ENCODE data around the gene CYB5R3. TPM values are rescaled to one million over a fixed set of nuclear protein-coding genes. Genes with fewer than 3 reads are reported as not detected.

The CYB5R3 gene
- total RNA-seq, 1 experiment from 2014 or later = 85.4 TPM

DNA sequence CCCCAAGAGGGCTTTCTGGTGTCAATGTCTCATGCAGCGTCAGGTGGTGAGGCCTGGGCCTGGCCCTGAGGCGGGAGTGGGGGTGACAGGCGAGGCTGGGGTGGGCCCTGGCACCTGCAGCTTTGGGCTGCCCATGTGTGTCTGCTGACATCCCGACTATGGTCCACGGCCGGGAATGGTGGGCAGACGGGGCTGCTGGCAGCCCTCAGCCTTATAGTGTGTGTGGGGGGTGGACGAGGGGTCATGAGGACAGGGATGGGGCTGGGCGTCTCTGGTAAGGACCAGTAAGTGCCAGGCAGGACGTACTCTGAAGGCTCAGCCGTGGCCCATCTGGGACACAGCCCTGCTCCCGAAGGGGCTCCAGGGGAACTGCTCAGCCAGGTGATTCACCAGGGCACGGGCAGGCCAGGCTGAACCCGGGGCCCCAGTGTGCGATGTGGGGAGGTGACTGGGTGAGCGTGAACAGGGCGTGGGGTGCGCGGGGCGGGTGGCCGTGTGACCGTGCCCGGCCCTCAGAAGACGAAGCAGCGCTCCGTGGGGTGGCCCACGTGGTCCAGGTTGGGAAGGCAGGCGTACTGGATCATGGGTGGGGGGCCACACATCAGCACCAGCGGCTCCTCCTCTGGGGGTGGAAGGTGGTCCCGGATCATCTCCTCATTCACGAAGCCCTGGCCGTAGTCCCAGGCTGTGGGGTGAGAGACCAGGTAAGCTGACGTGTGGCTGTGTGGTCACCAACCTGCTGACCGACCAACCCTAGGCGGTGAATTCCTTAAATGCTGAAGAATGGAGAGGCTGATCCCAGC is 29.7 kb downstream of the CYB5R3 start (continued):
- TF ChIP-seq, protein P1, sequence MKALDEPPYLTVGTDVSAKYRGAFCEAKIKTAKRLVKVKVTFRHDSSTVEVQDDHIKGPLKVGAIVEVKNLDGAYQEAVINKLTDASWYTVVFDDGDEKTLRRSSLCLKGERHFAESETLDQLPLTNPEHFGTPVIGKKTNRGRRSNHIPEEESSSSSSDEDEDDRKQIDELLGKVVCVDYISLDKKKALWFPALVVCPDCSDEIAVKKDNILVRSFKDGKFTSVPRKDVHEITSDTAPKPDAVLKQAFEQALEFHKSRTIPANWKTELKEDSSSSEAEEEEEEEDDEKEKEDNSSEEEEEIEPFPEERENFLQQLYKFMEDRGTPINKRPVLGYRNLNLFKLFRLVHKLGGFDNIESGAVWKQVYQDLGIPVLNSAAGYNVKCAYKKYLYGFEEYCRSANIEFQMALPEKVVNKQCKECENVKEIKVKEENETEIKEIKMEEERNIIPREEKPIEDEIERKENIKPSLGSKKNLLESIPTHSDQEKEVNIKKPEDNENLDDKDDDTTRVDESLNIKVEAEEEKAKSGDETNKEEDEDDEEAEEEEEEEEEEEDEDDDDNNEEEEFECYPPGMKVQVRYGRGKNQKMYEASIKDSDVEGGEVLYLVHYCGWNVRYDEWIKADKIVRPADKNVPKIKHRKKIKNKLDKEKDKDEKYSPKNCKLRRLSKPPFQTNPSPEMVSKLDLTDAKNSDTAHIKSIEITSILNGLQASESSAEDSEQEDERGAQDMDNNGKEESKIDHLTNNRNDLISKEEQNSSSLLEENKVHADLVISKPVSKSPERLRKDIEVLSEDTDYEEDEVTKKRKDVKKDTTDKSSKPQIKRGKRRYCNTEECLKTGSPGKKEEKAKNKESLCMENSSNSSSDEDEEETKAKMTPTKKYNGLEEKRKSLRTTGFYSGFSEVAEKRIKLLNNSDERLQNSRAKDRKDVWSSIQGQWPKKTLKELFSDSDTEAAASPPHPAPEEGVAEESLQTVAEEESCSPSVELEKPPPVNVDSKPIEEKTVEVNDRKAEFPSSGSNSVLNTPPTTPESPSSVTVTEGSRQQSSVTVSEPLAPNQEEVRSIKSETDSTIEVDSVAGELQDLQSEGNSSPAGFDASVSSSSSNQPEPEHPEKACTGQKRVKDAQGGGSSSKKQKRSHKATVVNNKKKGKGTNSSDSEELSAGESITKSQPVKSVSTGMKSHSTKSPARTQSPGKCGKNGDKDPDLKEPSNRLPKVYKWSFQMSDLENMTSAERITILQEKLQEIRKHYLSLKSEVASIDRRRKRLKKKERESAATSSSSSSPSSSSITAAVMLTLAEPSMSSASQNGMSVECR (CRISPR knock-in tag; IDR thresholded peaks at IDR 0.05; ENCODE audit: borderline replicate concordance) = no peak
- TF ChIP-seq, protein P2, sequence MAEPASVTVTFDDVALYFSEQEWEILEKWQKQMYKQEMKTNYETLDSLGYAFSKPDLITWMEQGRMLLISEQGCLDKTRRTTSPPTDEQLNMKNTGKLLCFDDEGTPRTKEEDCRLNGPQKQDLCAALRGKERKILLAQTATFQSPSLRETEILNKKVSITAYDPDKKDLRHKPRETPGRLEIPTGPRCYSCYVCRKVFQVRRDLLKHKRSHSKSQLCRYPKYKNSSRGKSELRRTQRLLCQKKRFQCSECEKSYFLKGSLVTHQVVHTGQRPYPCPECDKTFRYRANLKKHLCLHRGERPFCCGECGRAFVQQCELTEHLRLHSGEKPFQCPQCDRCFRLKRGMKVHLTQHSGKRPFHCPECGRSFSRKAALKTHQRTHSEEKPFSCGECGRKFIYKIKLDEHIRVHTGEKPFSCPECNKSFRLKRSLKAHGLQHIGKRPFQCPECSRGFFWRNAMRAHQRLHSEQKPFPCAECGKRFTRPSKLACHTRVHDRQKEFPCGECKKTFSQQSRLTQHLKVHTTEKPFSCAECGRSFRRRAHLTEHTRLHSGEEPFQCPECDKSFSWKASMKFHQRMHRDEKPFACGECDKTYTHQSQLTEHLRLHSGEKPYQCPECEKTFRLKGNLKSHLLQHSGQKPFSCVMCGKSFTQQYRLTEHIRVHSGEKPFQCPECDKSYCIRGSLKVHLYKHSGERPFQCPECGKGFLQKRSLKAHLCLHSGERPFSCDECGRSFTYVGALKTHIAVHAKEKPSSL (CRISPR knock-in tag; conservative IDR thresholded peaks at IDR 0.05) = no peak
- TF ChIP-seq SOX15 (CRISPR knock-in tag; IDR thresholded peaks at IDR 0.05) (no peak), NR2C2 (CRISPR knock-in tag; IDR thresholded peaks at IDR 0.05) (no peak)
- TF ChIP-seq, protein P3, sequence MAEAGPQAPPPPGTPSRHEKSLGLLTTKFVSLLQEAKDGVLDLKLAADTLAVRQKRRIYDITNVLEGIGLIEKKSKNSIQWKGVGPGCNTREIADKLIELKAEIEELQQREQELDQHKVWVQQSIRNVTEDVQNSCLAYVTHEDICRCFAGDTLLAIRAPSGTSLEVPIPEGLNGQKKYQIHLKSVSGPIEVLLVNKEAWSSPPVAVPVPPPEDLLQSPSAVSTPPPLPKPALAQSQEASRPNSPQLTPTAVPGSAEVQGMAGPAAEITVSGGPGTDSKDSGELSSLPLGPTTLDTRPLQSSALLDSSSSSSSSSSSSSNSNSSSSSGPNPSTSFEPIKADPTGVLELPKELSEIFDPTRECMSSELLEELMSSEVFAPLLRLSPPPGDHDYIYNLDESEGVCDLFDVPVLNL (CRISPR knock-in tag; IDR thresholded peaks at IDR 0.05; ENCODE audit: borderline replicate concordance, low read depth) = no peak

DNA sequence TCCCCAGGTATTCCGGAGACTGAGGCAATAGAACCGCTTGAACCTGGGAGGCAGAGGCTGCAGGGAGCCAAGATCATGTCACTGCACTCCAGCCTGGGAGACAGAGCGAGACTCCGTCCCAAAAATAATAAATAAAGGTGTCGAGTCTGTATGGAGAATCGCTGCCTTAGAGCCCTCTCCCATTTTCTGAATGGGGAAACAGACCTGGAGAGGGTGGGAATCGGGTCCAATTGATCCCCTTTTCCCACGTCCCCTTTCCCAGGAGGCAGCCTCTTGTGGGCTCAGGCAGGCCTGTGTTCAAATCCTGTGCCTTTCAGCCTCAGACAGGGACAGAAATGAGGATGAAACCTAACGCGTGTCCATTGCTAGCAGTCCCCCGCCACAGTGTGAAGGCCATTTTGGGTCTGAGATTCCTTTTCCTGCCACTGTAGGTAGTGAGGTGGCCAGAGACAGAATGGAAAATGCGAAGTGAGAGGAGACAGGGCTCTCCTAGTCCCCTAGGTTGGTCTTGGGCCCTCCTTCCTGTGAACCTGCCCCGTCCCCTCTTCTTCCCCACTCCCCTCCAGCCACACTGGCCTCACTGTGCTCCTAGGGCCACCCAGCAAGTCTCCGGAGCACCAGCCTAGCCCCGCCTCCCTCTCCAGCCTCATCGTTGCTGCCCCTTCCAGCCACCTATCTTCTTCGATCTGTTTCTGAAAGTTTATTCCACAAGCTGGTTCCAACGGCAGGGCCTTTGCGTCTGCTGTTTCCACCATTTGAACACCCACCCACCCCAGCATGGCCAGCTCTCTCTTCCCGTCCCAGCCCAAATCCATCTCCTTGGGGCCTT is 31.8 kb downstream of the CYB5R3 start:
- CTCF ChIA-PET = interaction anchor here (1.1 kb wide), 1 partner anchor 251 kb away, joined by 5 read pairs; no protein-coding TSS in a partner anchor
- ATAC-seq = no peak
- Mint-ChIP-seq H3K9me3 (no peaks in the 10 kb centered on the region), H3K27ac (peak overlapping the region; percentile 79; the same call in 1 of the 2 replicates), H3K27me3 (ENCODE audit: low read depth) (no peaks in the 10 kb centered on the region), H3K36me3 (peaks cover 4% of the 10 kb centered on the region; the same call in 1 of the 2 replicates), H3K4me3 (no peak overlapping the region), H3K4me1 (peaks cover 27% of the 10 kb centered on the region)
- DNase-seq (ENCODE audit: low spot score) = no peak
- POLR2A ChIA-PET = no interaction called here
- TF ChIP-seq, protein P4, sequence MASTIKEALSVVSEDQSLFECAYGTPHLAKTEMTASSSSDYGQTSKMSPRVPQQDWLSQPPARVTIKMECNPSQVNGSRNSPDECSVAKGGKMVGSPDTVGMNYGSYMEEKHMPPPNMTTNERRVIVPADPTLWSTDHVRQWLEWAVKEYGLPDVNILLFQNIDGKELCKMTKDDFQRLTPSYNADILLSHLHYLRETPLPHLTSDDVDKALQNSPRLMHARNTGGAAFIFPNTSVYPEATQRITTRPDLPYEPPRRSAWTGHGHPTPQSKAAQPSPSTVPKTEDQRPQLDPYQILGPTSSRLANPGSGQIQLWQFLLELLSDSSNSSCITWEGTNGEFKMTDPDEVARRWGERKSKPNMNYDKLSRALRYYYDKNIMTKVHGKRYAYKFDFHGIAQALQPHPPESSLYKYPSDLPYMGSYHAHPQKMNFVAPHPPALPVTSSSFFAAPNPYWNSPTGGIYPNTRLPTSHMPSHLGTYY (CRISPR knock-in tag; IDR thresholded peaks at IDR 0.05) = no peak
- TF ChIP-seq ZBTB21 (CRISPR knock-in tag; IDR thresholded peaks at IDR 0.05; ENCODE audit: borderline replicate concordance) (no peak), FOXK1 (CRISPR knock-in tag; IDR thresholded peaks at IDR 0.05) (no peak), NFATC4 (CRISPR knock-in tag; IDR thresholded peaks at IDR 0.05) (no peak), NR3C1 (CRISPR knock-in tag; conservative IDR thresholded peaks at IDR 0.05; ENCODE audit: low read depth) (no peak), ZNF671 (CRISPR knock-in tag; IDR thresholded peaks at IDR 0.05) (no peak), CBFB (CRISPR knock-in tag; IDR thresholded peaks at IDR 0.05; ENCODE audit: low read depth) (no peak), MYBL2 (CRISPR knock-in tag; IDR thresholded peaks at IDR 0.05) (no peak), ZNF317 (CRISPR knock-in tag; IDR thresholded peaks at IDR 0.05; ENCODE audit: borderline replicate concordance, low read depth) (no peak)
- TF ChIP-seq, protein P5, sequence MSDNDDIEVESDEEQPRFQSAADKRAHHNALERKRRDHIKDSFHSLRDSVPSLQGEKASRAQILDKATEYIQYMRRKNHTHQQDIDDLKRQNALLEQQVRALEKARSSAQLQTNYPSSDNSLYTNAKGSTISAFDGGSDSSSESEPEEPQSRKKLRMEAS (CRISPR knock-in tag; IDR thresholded peaks at IDR 0.05) = no peak
- TF ChIP-seq, protein P6, sequence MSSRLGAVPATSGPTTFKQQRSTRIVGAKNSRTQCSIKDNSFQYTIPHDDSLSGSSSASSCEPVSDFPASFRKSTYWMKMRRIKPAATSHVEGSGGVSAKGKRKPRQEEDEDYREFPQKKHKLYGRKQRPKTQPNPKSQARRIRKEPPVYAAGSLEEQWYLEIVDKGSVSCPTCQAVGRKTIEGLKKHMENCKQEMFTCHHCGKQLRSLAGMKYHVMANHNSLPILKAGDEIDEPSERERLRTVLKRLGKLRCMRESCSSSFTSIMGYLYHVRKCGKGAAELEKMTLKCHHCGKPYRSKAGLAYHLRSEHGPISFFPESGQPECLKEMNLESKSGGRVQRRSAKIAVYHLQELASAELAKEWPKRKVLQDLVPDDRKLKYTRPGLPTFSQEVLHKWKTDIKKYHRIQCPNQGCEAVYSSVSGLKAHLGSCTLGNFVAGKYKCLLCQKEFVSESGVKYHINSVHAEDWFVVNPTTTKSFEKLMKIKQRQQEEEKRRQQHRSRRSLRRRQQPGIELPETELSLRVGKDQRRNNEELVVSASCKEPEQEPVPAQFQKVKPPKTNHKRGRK (CRISPR knock-in tag; IDR thresholded peaks at IDR 0.05; ENCODE audit: borderline replicate concordance) = no peak
- TF ChIP-seq, protein P7, sequence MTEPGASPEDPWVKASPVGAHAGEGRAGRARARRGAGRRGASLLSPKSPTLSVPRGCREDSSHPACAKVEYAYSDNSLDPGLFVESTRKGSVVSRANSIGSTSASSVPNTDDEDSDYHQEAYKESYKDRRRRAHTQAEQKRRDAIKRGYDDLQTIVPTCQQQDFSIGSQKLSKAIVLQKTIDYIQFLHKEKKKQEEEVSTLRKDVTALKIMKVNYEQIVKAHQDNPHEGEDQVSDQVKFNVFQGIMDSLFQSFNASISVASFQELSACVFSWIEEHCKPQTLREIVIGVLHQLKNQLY (CRISPR knock-in tag; IDR thresholded peaks at IDR 0.05) = no peak
- TF ChIP-seq, protein P8, sequence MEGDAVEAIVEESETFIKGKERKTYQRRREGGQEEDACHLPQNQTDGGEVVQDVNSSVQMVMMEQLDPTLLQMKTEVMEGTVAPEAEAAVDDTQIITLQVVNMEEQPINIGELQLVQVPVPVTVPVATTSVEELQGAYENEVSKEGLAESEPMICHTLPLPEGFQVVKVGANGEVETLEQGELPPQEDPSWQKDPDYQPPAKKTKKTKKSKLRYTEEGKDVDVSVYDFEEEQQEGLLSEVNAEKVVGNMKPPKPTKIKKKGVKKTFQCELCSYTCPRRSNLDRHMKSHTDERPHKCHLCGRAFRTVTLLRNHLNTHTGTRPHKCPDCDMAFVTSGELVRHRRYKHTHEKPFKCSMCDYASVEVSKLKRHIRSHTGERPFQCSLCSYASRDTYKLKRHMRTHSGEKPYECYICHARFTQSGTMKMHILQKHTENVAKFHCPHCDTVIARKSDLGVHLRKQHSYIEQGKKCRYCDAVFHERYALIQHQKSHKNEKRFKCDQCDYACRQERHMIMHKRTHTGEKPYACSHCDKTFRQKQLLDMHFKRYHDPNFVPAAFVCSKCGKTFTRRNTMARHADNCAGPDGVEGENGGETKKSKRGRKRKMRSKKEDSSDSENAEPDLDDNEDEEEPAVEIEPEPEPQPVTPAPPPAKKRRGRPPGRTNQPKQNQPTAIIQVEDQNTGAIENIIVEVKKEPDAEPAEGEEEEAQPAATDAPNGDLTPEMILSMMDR (IDR thresholded peaks at IDR 0.05) = no peak
- TF ChIP-seq, protein P9, sequence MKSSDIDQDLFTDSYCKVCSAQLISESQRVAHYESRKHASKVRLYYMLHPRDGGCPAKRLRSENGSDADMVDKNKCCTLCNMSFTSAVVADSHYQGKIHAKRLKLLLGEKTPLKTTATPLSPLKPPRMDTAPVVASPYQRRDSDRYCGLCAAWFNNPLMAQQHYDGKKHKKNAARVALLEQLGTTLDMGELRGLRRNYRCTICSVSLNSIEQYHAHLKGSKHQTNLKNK (CRISPR knock-in tag; IDR thresholded peaks at IDR 0.05) = no peak

Data from WTC11 (cell line).